MM.1S (cell line): Measurements from ENCODE around the gene CASP9.

Experiments used
- DNase-seq: peaks from one replicate; pipeline ENCODE4 v3.0.0-alpha.2; 2015
- H2AFZ ChIP-seq: fragments of 300-600 bp; sonication (generic); 2 replicates; pipeline ENCODE4 v1.6.0; 2016; ENCODE audit warnings: antibody characterized with exemption, low read length
- H3F3A ChIP-seq: fragments of 300-600 bp; sonication (generic); 2 replicates; pipeline ENCODE4 v1.6.1; 2016; ENCODE audit warnings: mild to moderate bottlenecking, antibody characterized with exemption, low read length, moderate library complexity, mixed read lengths; ENCODE audit not compliant: insufficient read depth
- H3K27ac ChIP-seq: fragments of 300-600 bp; sonication (generic); 2 replicates; pipeline ENCODE4 v1.5.1; 2016; ENCODE audit warnings: mild to moderate bottlenecking, low read length
- H3K27me3 ChIP-seq: fragments of 300-600 bp; sonication (generic); replicated peaks from 2 replicates; pipeline ENCODE4 v1.6.0; 2016; ENCODE audit warnings: low read length; ENCODE audit not compliant: insufficient read depth
- H3K36me3 ChIP-seq: fragments of 300-600 bp; sonication (generic); replicated peaks from 2 replicates; pipeline ENCODE4 v1.6.1; 2016; ENCODE audit warnings: mild to moderate bottlenecking, low read length, mixed read lengths; ENCODE audit not compliant: insufficient read depth
- H3K4me1 ChIP-seq: fragments of 300-600 bp; sonication (generic); 2 replicates; pipeline ENCODE4 v1.6.1; 2016; ENCODE audit warnings: low read length, mixed read lengths
- H3K4me2 ChIP-seq: fragments of 300-600 bp; sonication (generic); 2 replicates; pipeline ENCODE4 v1.6.0; 2016; ENCODE audit warnings: low read depth, low read length
- H3K4me3 ChIP-seq: fragments of 300-600 bp; sonication (generic); 2 replicates; pipeline ENCODE4 v1.5.1; 2016; ENCODE audit warnings: low read length, mixed read lengths
- H3K79me2 ChIP-seq: fragments of 300-600 bp; sonication (generic); 2 replicates; pipeline ENCODE4 v1.6.1; 2016; ENCODE audit warnings: mixed run types, low read length, mixed read lengths
- H3K9ac ChIP-seq: fragments of 300-600 bp; sonication (generic); 2 replicates; pipeline ENCODE4 v1.6.1; 2016; ENCODE audit warnings: low read length, mixed read lengths
- H3K9me2 ChIP-seq: fragments of 300-600 bp; sonication (generic); replicated peaks from 2 replicates; pipeline ENCODE4 v1.6.1; 2016; ENCODE audit warnings: mild to moderate bottlenecking, low read length, mixed read lengths; ENCODE audit not compliant: insufficient read depth
- H3K9me3 ChIP-seq: fragments of 300-600 bp; sonication (generic); replicated peaks from 2 replicates; pipeline ENCODE4 v1.6.1; 2016; ENCODE audit warnings: mild to moderate bottlenecking, low read length, mixed read lengths; ENCODE audit not compliant: insufficient read depth
- H4K20me1 ChIP-seq: fragments of 300-600 bp; sonication (generic); 2 replicates; pipeline ENCODE4 v1.6.1; 2016; ENCODE audit warnings: mild to moderate bottlenecking, low read length, moderate library complexity, mixed read lengths; ENCODE audit not compliant: insufficient read depth
- CTCF ChIP-seq: fragments of 300-600 bp; sonication (generic); IDR thresholded peaks from 2 replicates; pipeline ENCODE4 v1.5.1; 2016; ENCODE audit warnings: antibody characterized with exemption, low read length, mixed read lengths
- EZH2 ChIP-seq: fragments of 300-600 bp; sonication (generic); optimal IDR thresholded peaks from 2 replicates; pipeline ENCODE3; 2017; ENCODE audit warnings: low read depth, mild to moderate bottlenecking, antibody characterized with exemption, low read length, mixed read lengths
- EZH2phosphoT487 ChIP-seq: fragments of 300-600 bp; sonication (generic); IDR thresholded peaks from 2 replicates; pipeline ENCODE4 v1.6.1; 2018; ENCODE audit warnings: antibody characterized with exemption, low read length

The CASP9 gene

DNA sequence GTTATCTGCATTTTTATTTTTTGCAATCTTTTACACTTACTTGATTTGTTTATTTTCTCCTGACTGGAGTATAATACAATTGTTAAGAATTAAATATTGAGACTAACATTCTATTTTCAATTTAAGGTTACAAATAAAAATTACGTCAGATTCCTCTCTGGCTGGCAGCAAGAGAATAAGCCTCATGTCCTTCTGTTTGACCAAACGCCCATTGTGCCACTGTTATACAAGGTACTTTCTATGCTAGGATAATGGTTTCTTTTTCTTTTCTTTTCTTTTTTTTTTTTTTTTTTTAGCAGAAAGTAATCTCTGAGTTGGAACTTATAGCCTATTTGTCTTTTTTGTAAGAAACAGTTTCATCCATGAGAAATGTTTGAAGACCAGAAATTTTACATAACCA is 22.6 kb upstream of the CASP9 start:
- no peaks in the 10 kb centered on the region for H3K27me3 ChIP-seq
- H3K36me3 ChIP-seq: no peaks in the 10 kb centered on the region; the same call in 1 of the 2 replicates
- H3F3A ChIP-seq: 0 out of 2 replicates have a peak, but pooled peaks cover 5% of the 10 kb centered on the region
- TF ChIP-seq CTCF: no peak
- no peak for TF ChIP-seq EZH2phosphoT487
- no peak for TF ChIP-seq EZH2
- H3K4me3 ChIP-seq: no peak overlapping the region
- no peak overlapping the region for H2AFZ ChIP-seq
- H4K20me1 ChIP-seq: no peaks in the 10 kb centered on the region
- no peaks in the 10 kb centered on the region for H3K4me1 ChIP-seq
- H3K79me2 ChIP-seq: no peaks in the 10 kb centered on the region
- no peak overlapping the region for H3K9ac ChIP-seq
- DNase-seq: no peak
- no peaks in the 10 kb centered on the region for H3K9me3 ChIP-seq
- no peaks in the 10 kb centered on the region for H3K9me2 ChIP-seq
- no peak overlapping the region for H3K4me2 ChIP-seq
- no peak overlapping the region for H3K27ac ChIP-seq

- Histone ChIP-seq H3K9me2 (no peaks in the 10 kb centered on the region), H3K4me2 (no peak overlapping the region), H3K4me3 (no peak overlapping the region), H3K9ac (no peak overlapping the region), H3K36me3 (no peaks in the 10 kb centered on the region; the same call in 1 of the 2 replicates), H2AFZ (no peak overlapping the region), H4K20me1 (no peaks in the 10 kb centered on the region), H3K79me2 (no peaks in the 10 kb centered on the region), H3K9me3 (no peaks in the 10 kb centered on the region), H3K27me3 (no peaks in the 10 kb centered on the region), H3K4me1 (no peaks in the 10 kb centered on the region), H3F3A (no peaks in the 10 kb centered on the region), H3K27ac (no peak overlapping the region)
- no peak for DNase-seq
- TF ChIP-seq CTCF (no peak), EZH2phosphoT487 (no peak), EZH2 (no peak)
Observed at GRCh38 chr1:15543589-15544568, 19.9 kb upstream of the CASP9 start.

GRCh38 chr1:15543251-15543588 is 19.2 kb upstream of the CASP9 start:
- Histone ChIP-seq H2AFZ (no peak overlapping the region), H3K36me3 (no peaks in the 10 kb centered on the region; the same call in 1 of the 2 replicates), H3K9ac (no peak overlapping the region)

More at GRCh38 chr1:15543251-15543588, 19.2 kb upstream of the CASP9 start:
- DNase-seq: no peak
- Histone ChIP-seq H3K9me2 (no peaks in the 10 kb centered on the region), H3K4me2 (no peak overlapping the region), H3K4me3 (no peak overlapping the region), H3K4me1 (no peaks in the 10 kb centered on the region), H3K79me2 (no peaks in the 10 kb centered on the region), H3K27me3 (no peaks in the 10 kb centered on the region), H4K20me1 (no peaks in the 10 kb centered on the region), H3K9me3 (no peaks in the 10 kb centered on the region), H3F3A (no peaks in the 10 kb centered on the region), H3K27ac (no peak overlapping the region)
- TF ChIP-seq EZH2 (no peak), EZH2phosphoT487 (no peak), CTCF (no peak)
